GM12874 (cell line): ENCODE data around the gene RPS28.

Experiments used
- CTCF ChIP-seq: IDR thresholded peaks from 2 replicates; pipeline ENCODE4 v1.5.1; 2011; ENCODE audit warnings: low read depth, mild to moderate bottlenecking, control low read depth, low read length, moderate library complexity; ENCODE audit not compliant: insufficient read depth

Gene RPS28

GRCh38 chr19:8307400-8307964, 13.8 kb upstream of the RPS28 start:
- TF ChIP-seq CTCF = no peak

- TF ChIP-seq CTCF = no peak
Measured at GRCh38 chr19:8307965-8308866, 13.1 kb upstream of the RPS28 start, which contains the start of gene CD320. CD320 (minus strand) TSS chr19:8308358; CDS start chr19:8308290, 68 bp downstream.

- TF ChIP-seq CTCF = no peak
Measured at GRCh38 chr19:8308891-8309291, 12.4 kb upstream of the RPS28 start.

- no peak for TF ChIP-seq CTCF
Measured at GRCh38 chr19:8310342-8311055, 10.8 kb upstream of the RPS28 start.

GRCh38 chr19:8311461-8312260, 9.6 kb upstream of the RPS28 start:
- TF ChIP-seq CTCF = no peak

- no peak for TF ChIP-seq CTCF
Measured at GRCh38 chr19:8316351-8317125, 4.8 kb upstream of the RPS28 start.
